CD14-positive monocyte (primary cell): ENCODE measurements around the gene U2SURP. TPM values are rescaled to one million over a fixed set of nuclear protein-coding genes. Genes with fewer than 3 reads are reported as not detected.

Experiments used
- DNase-seq, 3 donors: peaks; one replicate each; pipeline ENCODE4 v3.0.0-alpha.2; 2011 to 2022
- H2AFZ ChIP-seq: 2 replicates; pipeline ENCODE4 v1.6.0; 2012; ENCODE audit warnings: mild to moderate bottlenecking, low read depth, low read length, inconsistent platforms; ENCODE audit not compliant: insufficient read depth, poor library complexity, severe bottlenecking
- H3K27ac ChIP-seq, 2 donors: 1 replicate in 1 of 2; 2 replicates in 1 of 2; pipeline ENCODE4 v1.5.1; 2012 to 2013; ENCODE audit warnings: low read length in 2 of 2, control low read depth in 1 of 2, inconsistent platforms in 1 of 2, low read depth in 1 of 2, mild to moderate bottlenecking in 1 of 2
- H3K27me3 ChIP-seq, 2 donors: one replicate each; pipeline versions ENCODE4 v1.6.0 to v1.6.1; 2011 to 2013; ENCODE audit warnings: low read length in 2 of 2; ENCODE audit not compliant: control insufficient read depth in 2 of 2, insufficient read depth in 2 of 2
- H3K36me3 ChIP-seq, 2 donors: replicated peaks in 1 of 2; 1 replicate in 1 of 2; 2 replicates in 1 of 2; pipeline versions ENCODE4 v1.5.1 to v1.6.1; 2012 to 2013; ENCODE audit warnings: low read length in 2 of 2, control low read depth in 1 of 2, inconsistent platforms in 1 of 2, mild to moderate bottlenecking in 1 of 2; ENCODE audit not compliant: insufficient read depth in 2 of 2, control insufficient read depth in 1 of 2
- H3K4me1 ChIP-seq, 2 donors: 1 replicate in 1 of 2; 2 replicates in 1 of 2; pipeline versions ENCODE4 v1.5.1 to v1.6.1; 2012 to 2013; ENCODE audit warnings: low read length in 2 of 2, control low read depth in 1 of 2, inconsistent platforms in 1 of 2, mild to moderate bottlenecking in 1 of 2, moderate library complexity in 1 of 2; ENCODE audit not compliant: insufficient read depth in 2 of 2, control insufficient read depth in 1 of 2
- H3K4me2 ChIP-seq: replicated peaks from 2 replicates; pipeline ENCODE3; 2012; ENCODE audit warnings: low read length, moderate library complexity, mild to moderate bottlenecking; ENCODE audit not compliant: poor library complexity, severe bottlenecking; ENCODE audit errors: extremely low read depth
- H3K4me3 ChIP-seq, 3 experiments: fragments of 200-600 bp in 1 of 3; sonication (generic) in 1 of 3; replicated peaks in 1 of 3; 1 replicate in 2 of 3; 2 replicates in 1 of 3; pipeline ENCODE4 v1.5.1; 2011 to 2013; ENCODE audit warnings: low read length in 3 of 3, mild to moderate bottlenecking in 3 of 3, control low read depth in 2 of 3, low read depth in 2 of 3, inconsistent platforms in 1 of 3, moderate library complexity in 1 of 3
- H3K79me2 ChIP-seq: 2 replicates; pipeline ENCODE4 v1.6.0; 2012; ENCODE audit warnings: mild to moderate bottlenecking, control low read depth, inconsistent platforms, low read length, moderate library complexity; ENCODE audit not compliant: insufficient read depth
- H3K9ac ChIP-seq: 2 replicates; pipeline ENCODE4 v1.6.0; 2017; ENCODE audit warnings: low read length, mild to moderate bottlenecking; ENCODE audit not compliant: insufficient read depth, poor library complexity, severe bottlenecking
- H3K9me3 ChIP-seq, 2 donors: replicated peaks in 1 of 2; 1 replicate in 1 of 2; 2 replicates in 1 of 2; pipeline versions ENCODE4 v1.5.1 to v1.6.1; 2012 to 2013; ENCODE audit warnings: low read length in 2 of 2, control low read depth in 1 of 2; ENCODE audit not compliant: control insufficient read depth in 1 of 2, insufficient read depth in 1 of 2
- H4K20me1 ChIP-seq: 2 replicates; pipeline ENCODE4 v1.6.0; 2012; ENCODE audit warnings: mild to moderate bottlenecking, low read length, control low read depth, moderate library complexity; ENCODE audit not compliant: insufficient read depth
- H3K27ac Mint-ChIP-seq, 7 donors: one replicate each; pipeline ENCODE4 v1.8.0; 2020; ENCODE audit warnings: mild to moderate bottlenecking in 7 of 7, mixed read lengths in 7 of 7, moderate library complexity in 6 of 7, inconsistent platforms in 2 of 7
- H3K27me3 Mint-ChIP-seq, 3 donors: one replicate each; pipeline ENCODE4 v1.8.0; 2021 to 2022; ENCODE audit warnings: low read depth in 3 of 3, mild to moderate bottlenecking in 3 of 3, mixed read lengths in 3 of 3, moderate library complexity in 3 of 3, inconsistent platforms in 1 of 3
- H3K36me3 Mint-ChIP-seq, 2 donors: one replicate each; pipeline ENCODE4 v1.8.0; 2020; ENCODE audit warnings: mixed read lengths in 2 of 2, inconsistent platforms in 1 of 2, mild to moderate bottlenecking in 1 of 2
- H3K4me1 Mint-ChIP-seq: one replicate; pipeline ENCODE4 v1.8.0; 2020; ENCODE audit warnings: mild to moderate bottlenecking, mixed read lengths
- H3K4me3 Mint-ChIP-seq, 2 donors: one replicate each; pipeline ENCODE4 v1.8.0; 2020; ENCODE audit warnings: mild to moderate bottlenecking in 2 of 2, mixed read lengths in 2 of 2, moderate library complexity in 1 of 2
- H3K9me3 Mint-ChIP-seq, 7 donors: one replicate each; pipeline ENCODE4 v1.8.0; 2020 to 2022; ENCODE audit warnings: mixed read lengths in 7 of 7, mild to moderate bottlenecking in 6 of 7, moderate library complexity in 6 of 7, inconsistent platforms in 2 of 7
- CTCF ChIP-seq: fragments of 200-600 bp; IDR thresholded peaks from one replicate; pipeline ENCODE4 v1.8.0; 2022; ENCODE audit warnings: antibody characterized with exemption, mild to moderate bottlenecking
- WGBS: methylation state at CpG from one replicate; pipeline ENCODE4 v1.1.5; 2013; ENCODE audit warnings: missing lambda C conversion rate; ENCODE audit not compliant: insufficient coverage; 5-methylcytosine and 5-hydroxymethylcytosine counted together
- intact Hi-C, 2 donors: fragments of 100-400 bp; cut with micrococcal nuclease; formaldehyde crosslinking; loops; one replicate each; pipeline versions ENCODE4 v1.15.0 to v1.15.1; 2023
- polyA plus RNA-seq, 3 donors: library from polyadenylated mRNA; depleted of rRNA in 1 of 3; unstranded in 2 of 3; stranded (reverse) in 1 of 3; fragments of 300-500 nt in 2 of 3; fragments of >200 nt in 1 of 3; fragmentation: Illumina TruSeq in 2 of 3; gene quantifications; 1 replicate in 2 of 3; 2 replicates in 1 of 3; pipeline ENCODE4 v1.2.3, GENCODE V29; 2012 to 2021

Gene U2SURP
- polyA plus RNA-seq, 3 donors, result 21.1 to 70.4 (median 51.4) TPM

GRCh38 chr3:143088835-143089234, 87.5 kb downstream of the U2SURP start:
- peak overlapping the region; percentile 23 for H2AFZ ChIP-seq
- Mint-ChIP-seq H3K4me1 (peaks cover 11% of the 10 kb centered on the region), H3K27ac (no peak overlapping the region), H3K27me3 (peaks cover 1 to 2% (median 2%) of the 10 kb centered on the region in 3 donors), H3K36me3 (no peaks in the 10 kb centered on the region), H3K4me3 (no peak overlapping the region), H3K9me3 (peaks cover 0 to 4% (median 2%) of the 10 kb centered on the region in 7 donors)
- H3K27ac ChIP-seq, result no peak overlapping the region
- WGBS, result no CpG with 5 or more reads among the region's 1 CpG
- no peaks in the 10 kb centered on the region for H3K27me3 ChIP-seq
- no peak overlapping the region for H3K9ac ChIP-seq
- H4K20me1 ChIP-seq, result no peaks in the 10 kb centered on the region
- intact Hi-C loops, result no loop called here
- no peaks in the 10 kb centered on the region for H3K36me3 ChIP-seq
- H3K4me1 ChIP-seq, result peaks cover 14 to 15% of the 10 kb centered on the region in 2 donors
- no peak for TF ChIP-seq CTCF
- H3K9me3 ChIP-seq, result no peaks in the 10 kb centered on the region
- no peak for DNase-seq
- no peak overlapping the region for H3K4me2 ChIP-seq
- no peak overlapping the region for H3K4me3 ChIP-seq
- H3K79me2 ChIP-seq, result no peaks in the 10 kb centered on the region

- peaks cover 5 to 6% of the 10 kb centered on the region in 2 donors for H3K4me1 ChIP-seq
- peaks cover 0 to under 1% of the 10 kb centered on the region in 2 donors for H3K9me3 ChIP-seq
- H3K27ac Mint-ChIP-seq, result no peak overlapping the region
- H3K4me2 ChIP-seq, result no peak overlapping the region
- H3K4me1 Mint-ChIP-seq, result peaks cover 3% of the 10 kb centered on the region
- H3K9me3 Mint-ChIP-seq, result peaks cover 0 to 5% (median 1%) of the 10 kb centered on the region in 7 donors
- no peak overlapping the region for H3K4me3 ChIP-seq
- no peak overlapping the region for H3K4me3 Mint-ChIP-seq
- no peak overlapping the region for H3K27ac ChIP-seq
- intact Hi-C loops, result no loop called here
- no peak for DNase-seq
- H3K79me2 ChIP-seq, result no peaks in the 10 kb centered on the region
- no peaks in the 10 kb centered on the region for H3K27me3 ChIP-seq
- 100% methylated on average over 1 of the region's 4 CpGs for WGBS
- no peaks in the 10 kb centered on the region for H3K36me3 ChIP-seq
- H3K36me3 Mint-ChIP-seq, result no peaks in the 10 kb centered on the region
- no peak overlapping the region for H3K9ac ChIP-seq
- H3K27me3 Mint-ChIP-seq, result peaks cover 1 to 2% (median 1%) of the 10 kb centered on the region in 3 donors
- TF ChIP-seq CTCF, result no peak
- peak overlapping the region; percentile 27 for H2AFZ ChIP-seq
- no peaks in the 10 kb centered on the region for H4K20me1 ChIP-seq
These were observed 88.6 kb downstream of the U2SURP start for GRCh38 chr3:143089965-143090364.
